Activated CD8-positive, alpha-beta memory T cell treated with anti-CD3 and anti-CD28 coated beads, Interleukin-2, amount 10 ng/mL, durations not matched to agents 7 days and 5 days (primary cell): ENCODE results near the gene FBXW9. TPM values are rescaled to one million over a fixed set of nuclear protein-coding genes. Genes with fewer than 3 reads are reported as not detected.

Source experiments
- ATAC-seq: fragments of 150-1000 bp; cut with Tn5 transposase; one replicate; pipeline ENCODE4 v1.10.0; 2021; ENCODE audit warnings: moderate library complexity
- CTCF ChIA-PET: fragments of 350-600 bp; sonication (Branson Sonifier 250); formaldehyde crosslinking; loops from one replicate; lab custom pipeline; 2021; ENCODE audit warnings: antibody characterized with exemption; lab: Charles Lee
- DNase-seq: peaks from one replicate; pipeline ENCODE4 v3.0.0-alpha.2; 2020
- H3K27ac Mint-ChIP-seq: one replicate; pipeline ENCODE4 v1.8.0; 2021; ENCODE audit warnings: mild to moderate bottlenecking, mixed read lengths
- H3K27me3 Mint-ChIP-seq: one replicate; pipeline ENCODE4 v1.8.0; 2021; ENCODE audit warnings: mixed read lengths
- H3K36me3 Mint-ChIP-seq: one replicate; pipeline ENCODE4 v1.8.0; 2021; ENCODE audit warnings: mild to moderate bottlenecking, mixed read lengths
- H3K4me1 Mint-ChIP-seq: one replicate; pipeline ENCODE4 v1.8.0; 2021; ENCODE audit warnings: mixed read lengths
- H3K4me3 Mint-ChIP-seq: one replicate; pipeline ENCODE4 v1.8.0; 2021; ENCODE audit warnings: mild to moderate bottlenecking, moderate library complexity, mixed read lengths
- H3K9me3 Mint-ChIP-seq: one replicate; pipeline ENCODE4 v1.8.0; 2022; ENCODE audit warnings: low read depth, mixed read lengths
- total RNA-seq, 2 experiments: library from RNA; stranded (reverse); gene quantifications; one replicate each; pipeline ENCODE4 v1.2.3, GENCODE V29; 2021

The FBXW9 gene
- total RNA-seq, 2 experiments from 2014 or later = 5.2 to 6.3 TPM

- Mint-ChIP-seq H3K4me3 (peak overlapping the region; percentile 88), H3K27ac (peak overlapping the region; percentile 100), H3K9me3 (no peaks in the 10 kb centered on the region), H3K4me1 (peaks cover 43% of the 10 kb centered on the region), H3K27me3 (no peaks in the 10 kb centered on the region), H3K36me3 (peaks cover 15% of the 10 kb centered on the region)
- no peak for ATAC-seq
- CTCF ChIA-PET = interaction anchor here (0.7 to 5.8 kb wide), 12 partner anchors 8 to 112 kb away, joined by 3 to 40 read pairs (median 6); no protein-coding TSS in a partner anchor
- DNase-seq = no peak
Observed at GRCh38 chr19:12670159-12670928, 26.1 kb downstream of the FBXW9 start.

GRCh38 chr19:12669270-12670158 lies 26.9 kb downstream of the FBXW9 start:
- Mint-ChIP-seq H3K27me3 (no peaks in the 10 kb centered on the region), H3K27ac (peak overlapping the region; percentile 100), H3K9me3 (no peaks in the 10 kb centered on the region), H3K4me1 (peaks cover 51% of the 10 kb centered on the region), H3K4me3 (peak overlapping the region; percentile 88), H3K36me3 (peaks cover 16% of the 10 kb centered on the region)
- DNase-seq (peak; percentile 84), ATAC-seq (peak; percentile 49)
- CTCF ChIA-PET = interaction anchor here (0.7 to 5.8 kb wide), 10 partner anchors 8 to 111 kb away, joined by 3 to 40 read pairs (median 4); partner anchors contain the start of gene DHPS

GRCh38 chr19:12668932-12669269 lies 27.5 kb downstream of the FBXW9 start:
- H3K27ac Mint-ChIP-seq = peak overlapping the region; percentile 100
- peaks cover 55% of the 10 kb centered on the region for H3K4me1 Mint-ChIP-seq
- peak overlapping the region; percentile 88 for H3K4me3 Mint-ChIP-seq
- no peaks in the 10 kb centered on the region for H3K27me3 Mint-ChIP-seq
- CTCF ChIA-PET = interaction anchor here (1.3 to 5.8 kb wide), 8 partner anchors 9 to 105 kb away, joined by 3 to 40 read pairs (median 4); partner anchors contain the start of gene DHPS
- H3K36me3 Mint-ChIP-seq = peaks cover 16% of the 10 kb centered on the region
- no peaks in the 10 kb centered on the region for H3K9me3 Mint-ChIP-seq
- ATAC-seq = peak; percentile 37
- DNase-seq = peak; percentile 80

- Mint-ChIP-seq H3K27ac (peak overlapping the region; percentile 100), H3K4me1 (peaks cover 57% of the 10 kb centered on the region), H3K4me3 (peak overlapping the region; percentile 88), H3K27me3 (no peaks in the 10 kb centered on the region), H3K9me3 (no peaks in the 10 kb centered on the region), H3K36me3 (peaks cover 15% of the 10 kb centered on the region)
- DNase-seq = no peak
- ATAC-seq = no peak
- CTCF ChIA-PET = interaction anchor here (1.3 to 5.8 kb wide), 5 partner anchors 10 to 104 kb away, joined by 3 to 40 read pairs (median 4); partner anchors contain the start of gene DHPS
Observed at GRCh38 chr19:12668346-12668745, 28.1 kb downstream of the FBXW9 start.

- peak overlapping the region; percentile 88 for H3K4me3 Mint-ChIP-seq
- no peaks in the 10 kb centered on the region for H3K27me3 Mint-ChIP-seq
- peak overlapping the region; percentile 62 for H3K27ac Mint-ChIP-seq
- DNase-seq = no peak
- H3K4me1 Mint-ChIP-seq = peaks cover 57% of the 10 kb centered on the region
- CTCF ChIA-PET = interaction anchor here (1.3 to 5.8 kb wide), 3 partner anchors 10 to 104 kb away, joined by 4 to 40 read pairs (median 28); partner anchors contain the start of gene DHPS
- peaks cover 20% of the 10 kb centered on the region for H3K36me3 Mint-ChIP-seq
- ATAC-seq = no peak
- no peaks in the 10 kb centered on the region for H3K9me3 Mint-ChIP-seq
Observed at GRCh38 chr19:12667731-12668302, 28.6 kb downstream of the FBXW9 start.

- CTCF ChIA-PET = interaction anchor here (1.0 to 5.8 kb wide), 6 partner anchors 11 to 180 kb away, joined by 3 to 40 read pairs (median 8); no protein-coding TSS in a partner anchor
- peak; percentile 82 for DNase-seq
- ATAC-seq = peak; percentile 83
- Mint-ChIP-seq H3K27ac (peak within 1 kb of the TSS; percentile 78), H3K27me3 (no peaks in the 10 kb centered on the region), H3K9me3 (no peaks in the 10 kb centered on the region), H3K4me3 (peak within 1 kb of the TSS; percentile 88), H3K4me1 (peaks cover 53% of the 10 kb centered on the region), H3K36me3 (peaks cover 18% of the 10 kb centered on the region)
Observed at GRCh38 chr19:12666265-12667048, 30.0 kb downstream of the FBXW9 start, which contains the start of the genes MAN2B1 and WDR83. Gene MAN2B1 (minus strand): TSS chr19:12666742. CDS start chr19:12666701, 41 bp downstream. Gene WDR83 (plus strand): TSS chr19:12666807. CDS start chr19:12669791, 2,984 bp downstream.

- DNase-seq (no peak), ATAC-seq (no peak)
- Mint-ChIP-seq H3K9me3 (no peaks in the 10 kb centered on the region), H3K27ac (peak overlapping the region; percentile 74), H3K27me3 (no peaks in the 10 kb centered on the region), H3K4me3 (peak overlapping the region; percentile 88), H3K4me1 (peaks cover 51% of the 10 kb centered on the region), H3K36me3 (peaks cover 24% of the 10 kb centered on the region)
- CTCF ChIA-PET = interaction anchor here (1.0 to 5.8 kb wide), 6 partner anchors 12 to 181 kb away, joined by 3 to 40 read pairs (median 8); no protein-coding TSS in a partner anchor
Observed at GRCh38 chr19:12665671-12666264, 30.7 kb downstream of the FBXW9 start.

GRCh38 chr19:12665281-12665573 lies 31.2 kb downstream of the FBXW9 start:
- ATAC-seq (no peak), DNase-seq (peak; percentile 74)
- H3K4me1 Mint-ChIP-seq = peaks cover 46% of the 10 kb centered on the region
- no peaks in the 10 kb centered on the region for H3K27me3 Mint-ChIP-seq
- peaks cover 27% of the 10 kb centered on the region for H3K36me3 Mint-ChIP-seq
- CTCF ChIA-PET = interaction anchor here (1.4 to 5.8 kb wide), 5 partner anchors 13 to 101 kb away, joined by 5 to 40 read pairs (median 10); no protein-coding TSS in a partner anchor
- H3K9me3 Mint-ChIP-seq = no peaks in the 10 kb centered on the region
- H3K27ac Mint-ChIP-seq = peak overlapping the region; percentile 74
- H3K4me3 Mint-ChIP-seq = peak overlapping the region; percentile 88

- CTCF ChIA-PET = interaction anchor here (1.4 to 5.8 kb wide), 4 partner anchors 13 to 101 kb away, joined by 5 to 40 read pairs (median 17); no protein-coding TSS in a partner anchor
- Mint-ChIP-seq H3K36me3 (peaks cover 30% of the 10 kb centered on the region), H3K4me3 (peak overlapping the region; percentile 88), H3K27me3 (no peaks in the 10 kb centered on the region), H3K4me1 (peaks cover 43% of the 10 kb centered on the region), H3K9me3 (no peaks in the 10 kb centered on the region), H3K27ac (peak overlapping the region; percentile 74)
- ATAC-seq (no peak), DNase-seq (no peak)
Observed at GRCh38 chr19:12664406-12665280, 31.8 kb downstream of the FBXW9 start.

GRCh38 chr19:12660980-12661379 lies 35.5 kb downstream of the FBXW9 start:
- CTCF ChIA-PET = interaction anchor here (2.5 kb wide), 1 partner anchor 11 kb away, joined by 11 read pairs; no protein-coding TSS in a partner anchor
- Mint-ChIP-seq H3K9me3 (no peaks in the 10 kb centered on the region), H3K4me1 (peaks cover 20% of the 10 kb centered on the region), H3K27me3 (no peaks in the 10 kb centered on the region), H3K36me3 (peaks cover 49% of the 10 kb centered on the region), H3K4me3 (no peak overlapping the region), H3K27ac (no peak overlapping the region)
- DNase-seq = no peak
- ATAC-seq = no peak

- Mint-ChIP-seq H3K27me3 (no peaks in the 10 kb centered on the region), H3K36me3 (peaks cover 46% of the 10 kb centered on the region), H3K4me3 (no peak overlapping the region), H3K27ac (no peak overlapping the region), H3K4me1 (no peaks in the 10 kb centered on the region), H3K9me3 (no peaks in the 10 kb centered on the region)
- CTCF ChIA-PET = interaction anchor here (0.6 to 1.2 kb wide), 2 partner anchors 18 to 325 kb away, joined by 3 read pairs; no protein-coding TSS in a partner anchor
- ATAC-seq (no peak), DNase-seq (no peak)
Observed at GRCh38 chr19:12657966-12658365, 38.5 kb downstream of the FBXW9 start.
